Aorta (tissue), 5 donors: ENCODE results near the gene OLIG2. TPM values are rescaled to one million over a fixed set of nuclear protein-coding genes. Genes with fewer than 3 reads are reported as not detected.

Experiments used
- ATAC-seq: fragments of 200-7000 bp; cut with Tn5 transposase; one replicate; pipeline ENCODE4 v1.9.1; 2022; ENCODE audit warnings: moderate library complexity; ENCODE audit not compliant: low FRiP score
- DNase-seq, 2 donors: peaks; one replicate each; pipeline ENCODE4 v3.0.0-alpha.2; 2020
- H3K27ac ChIP-seq, 2 donors: one replicate each; pipeline ENCODE4 v1.5.1; 2013; ENCODE audit warnings: low read length in 2 of 2, mild to moderate bottlenecking in 2 of 2, moderate library complexity in 2 of 2, control low read depth in 1 of 2, inconsistent platforms in 1 of 2, low read depth in 1 of 2
- H3K27me3 ChIP-seq, 2 donors: one replicate each; pipeline ENCODE4 v1.6.1; 2013; ENCODE audit warnings: control low read depth in 1 of 2, low read length in 1 of 2, mild to moderate bottlenecking in 1 of 2, moderate library complexity in 1 of 2; ENCODE audit not compliant: insufficient read depth in 2 of 2, control insufficient read depth in 1 of 2
- H3K36me3 ChIP-seq, 2 donors: one replicate each; pipeline ENCODE4 v1.6.1; 2013; ENCODE audit warnings: control low read depth in 1 of 2, low read length in 1 of 2, mild to moderate bottlenecking in 1 of 2; ENCODE audit not compliant: insufficient read depth in 2 of 2, control insufficient read depth in 1 of 2
- H3K4me1 ChIP-seq, 2 donors: one replicate each; pipeline ENCODE4 v1.6.1; 2013; ENCODE audit warnings: low read length in 2 of 2, control low read depth in 1 of 2, mild to moderate bottlenecking in 1 of 2, moderate library complexity in 1 of 2; ENCODE audit not compliant: insufficient read depth in 2 of 2, control insufficient read depth in 1 of 2
- H3K4me3 ChIP-seq, 2 donors: one replicate each; pipeline ENCODE4 v1.5.1; 2013; ENCODE audit warnings: low read length in 2 of 2, control low read depth in 1 of 2, mild to moderate bottlenecking in 1 of 2
- H3K9me3 ChIP-seq: one replicate; pipeline ENCODE4 v1.6.1; 2013; ENCODE audit warnings: mild to moderate bottlenecking, low read length; ENCODE audit not compliant: control insufficient read depth
- WGBS, 2 donors: extraction: QIAGEN DNeasy Blood & Tissue Kit; methylation state at CpG; one replicate each; pipeline ENCODE4 v1.1.7; 2013; 5-methylcytosine and 5-hydroxymethylcytosine counted together
- intact Hi-C, 2 donors: fragments of 100-400 bp; cut with DNase I; formaldehyde crosslinking; loops; one replicate each; pipeline versions ENCODE4 v1.14.2 to v1.15.0; 2022
- polyA plus RNA-seq, 2 donors: library from polyadenylated mRNA; stranded (reverse); fragments of 200-250 nt; gene quantifications; one replicate each; pipeline ENCODE4 v1.2.3, GENCODE V29; 2013
- total RNA-seq, 2 donors: library from RNA; stranded (reverse); fragmentation: NEBNext Ultra II Directional; extraction: Animal tissue kit (Norgen Biotek cat#: 25700); gene quantifications; one replicate each; pipeline ENCODE4 v1.2.1, GENCODE V29; 2021
- donor health status: healthy with polysubstance abuse.
- donor health status: Bipolar disorder and iron deficiency.
- donor health status: DM: no; HTN: no; CAD: no.
- donor health status: DM: no; HTN: no; CAD: no.
- donor health status: DM: yes; HTN: yes; CAD: no.

The OLIG2 gene
- total and polyA plus RNA-seq, 4 donors = not detected

- Histone ChIP-seq H3K4me3 (peak overlapping the region in 1 of 2 donors; percentile 32), H3K9me3 (peaks cover 2% of the 10 kb centered on the region), H3K36me3 (no peaks in the 10 kb centered on the region), H3K27me3 (peaks cover 3 to 4% of the 10 kb centered on the region in 2 donors), H3K27ac (no peak overlapping the region), H3K4me1 (no peaks in the 10 kb centered on the region)
- ATAC-seq (no peak), DNase-seq (no peak)
- intact Hi-C loops = no loop called here
- WGBS, 2 donors = 2% methylated on average over 62 to 69 of the region's 69 CpGs
Measured at GRCh38 chr21:33070998-33071769, 45.4 kb downstream of the OLIG2 start.

- H3K27ac ChIP-seq = no peak overlapping the region
- H3K9me3 ChIP-seq = peaks cover 2% of the 10 kb centered on the region
- no peaks in the 10 kb centered on the region for H3K4me1 ChIP-seq
- peaks cover 3 to 4% of the 10 kb centered on the region in 2 donors for H3K27me3 ChIP-seq
- ATAC-seq (no peak), DNase-seq (no peak)
- peak overlapping the region; percentile 1 to 32 for H3K4me3 ChIP-seq
- WGBS, 2 donors = 4% methylated on average over 38 of the region's 38 CpGs
- no peaks in the 10 kb centered on the region for H3K36me3 ChIP-seq
- intact Hi-C loops = no loop called here
Measured at GRCh38 chr21:33071770-33072306, 46.1 kb downstream of the OLIG2 start.

GRCh38 chr21:33073636-33074035, 47.9 kb downstream of the OLIG2 start:
- no peaks in the 10 kb centered on the region for H3K4me1 ChIP-seq
- H3K27me3 ChIP-seq = peaks cover 0 to 3% of the 10 kb centered on the region in 2 donors
- no peak for ATAC-seq

DNA sequence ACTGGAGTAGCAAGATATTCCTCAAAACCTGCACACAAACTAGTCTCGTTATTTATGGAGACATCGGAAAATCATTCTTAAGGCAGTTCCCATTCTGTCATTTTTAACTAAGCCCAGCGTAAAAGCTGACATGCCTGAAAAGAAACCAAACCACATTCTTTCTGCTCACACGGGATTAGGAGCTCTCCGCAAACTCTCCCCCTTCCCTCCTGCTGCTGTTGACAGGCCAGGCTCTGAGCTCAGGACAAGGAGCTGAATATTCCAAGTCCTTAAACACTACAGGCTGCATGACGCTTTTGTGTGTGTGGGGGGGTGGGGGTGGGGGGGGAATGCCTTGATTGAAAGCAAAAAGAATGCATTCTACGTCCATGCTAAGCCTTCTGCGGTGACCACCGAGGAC, 49.4 kb downstream of the OLIG2 start:
- intact Hi-C loops = no loop called here
- H3K27ac ChIP-seq = no peak overlapping the region
- H3K4me3 ChIP-seq = no peak overlapping the region
- DNase-seq = no peak
- H3K4me1 ChIP-seq = no peaks in the 10 kb centered on the region
- WGBS, 2 donors = 39 to 41% methylated on average over 9 of the region's 9 CpGs
- no peaks in the 10 kb centered on the region for H3K9me3 ChIP-seq
- no peak for ATAC-seq
- H3K36me3 ChIP-seq = no peaks in the 10 kb centered on the region
- H3K27me3 ChIP-seq = no peaks in the 10 kb centered on the region

More at GRCh38 chr21:33073636-33074035, 47.9 kb downstream of the OLIG2 start:
- intact Hi-C loops = no loop called here
- Histone ChIP-seq H3K27ac (no peak overlapping the region), H3K36me3 (no peaks in the 10 kb centered on the region), H3K4me3 (no peak overlapping the region), H3K9me3 (peaks cover under 1% of the 10 kb centered on the region)
- no peak for DNase-seq
- WGBS, 2 donors = 69 to 72% methylated on average over 4 of the region's 4 CpGs

GRCh38 chr21:33075596-33076195, 50.0 kb downstream of the OLIG2 start:
- ATAC-seq (no peak), DNase-seq (no peak)
- H3K27me3 ChIP-seq = no peaks in the 10 kb centered on the region
- intact Hi-C loops = no loop called here
- H3K9me3 ChIP-seq = no peaks in the 10 kb centered on the region
- no peaks in the 10 kb centered on the region for H3K36me3 ChIP-seq
- 71 to 77% methylated on average over 11 of the region's 11 CpGs for WGBS, 2 donors
- no peak overlapping the region for H3K27ac ChIP-seq
- no peak overlapping the region for H3K4me3 ChIP-seq
- H3K4me1 ChIP-seq = no peaks in the 10 kb centered on the region

DNA sequence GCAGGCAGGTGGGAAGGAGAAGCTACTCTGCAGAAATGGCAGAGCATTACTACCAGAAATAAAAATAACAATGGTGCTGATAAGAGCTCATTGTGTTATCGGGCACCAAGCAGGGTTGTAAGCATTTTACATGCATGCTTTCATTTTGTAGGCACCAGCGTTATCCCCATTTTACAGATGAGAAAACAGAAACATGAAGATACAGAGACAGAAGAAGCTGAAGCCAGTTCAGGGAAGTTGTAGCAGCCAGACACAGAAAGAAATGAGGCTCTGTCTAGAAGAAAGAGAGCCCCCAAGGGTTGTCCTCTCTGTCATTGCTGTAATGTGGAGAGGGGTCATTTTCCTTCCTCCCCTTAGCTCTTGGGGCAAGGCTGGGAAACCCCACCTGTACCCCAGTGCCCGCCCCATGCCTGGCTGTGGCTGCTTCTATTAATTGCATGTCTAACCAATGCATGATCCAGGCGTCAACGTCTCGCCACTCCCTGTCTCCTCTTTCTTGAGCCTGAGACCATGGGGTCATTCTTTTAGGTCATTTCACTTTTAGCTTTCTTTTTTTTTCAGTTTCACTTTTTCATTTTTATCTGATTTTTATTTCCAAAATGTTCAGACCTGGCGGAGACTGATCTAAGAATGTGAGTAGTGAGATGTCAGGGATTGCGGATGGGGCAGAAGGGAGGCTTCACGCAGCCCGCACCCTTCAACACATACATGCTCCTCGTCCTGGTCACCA, 51.0 kb downstream of the OLIG2 start:
- no peak overlapping the region for H3K27ac ChIP-seq
- 86% methylated on average over 11 of the region's 11 CpGs for WGBS, 2 donors
- no peaks in the 10 kb centered on the region for H3K36me3 ChIP-seq
- H3K4me3 ChIP-seq = no peak overlapping the region
- no peaks in the 10 kb centered on the region for H3K27me3 ChIP-seq
- DNase-seq (no peak), ATAC-seq (no peak)
- no peaks in the 10 kb centered on the region for H3K9me3 ChIP-seq
- intact Hi-C loops = no loop called here
- H3K4me1 ChIP-seq = no peaks in the 10 kb centered on the region

Other genes with a start within 250 kb of the OLIG2 start
- gene OLIG1, start 44.2 kb downstream of the OLIG2 start, total RNA-seq = not detected
- not detected for gene OLIG1, start 44.2 kb downstream of the OLIG2 start, polyA plus RNA-seq
- 10 to 100 TPM; 33.0 to 45.1 TPM for gene IFNAR2, start 204.0 kb downstream of the OLIG2 start, total RNA-seq
- 10 to 100 TPM; 16.8 to 23.1 TPM for gene IFNAR2, start 204.0 kb downstream of the OLIG2 start, polyA plus RNA-seq
- gene IL10RB, start 240.4 kb downstream of the OLIG2 start, total RNA-seq = 10 to 100 TPM; 19.4 to 28.4 TPM
- 10 to 100 TPM; 11.6 to 16.2 TPM for gene IL10RB, start 240.4 kb downstream of the OLIG2 start, polyA plus RNA-seq